ENCODE results near the gene UBL3. TPM values are rescaled to one million over a fixed set of nuclear protein-coding genes. Genes with fewer than 3 reads are reported as not detected.

Gene UBL3
- total RNA-seq, 4 donors from 2014 or later = 23.4 to 35.0 (median 33.3) TPM

DNA sequence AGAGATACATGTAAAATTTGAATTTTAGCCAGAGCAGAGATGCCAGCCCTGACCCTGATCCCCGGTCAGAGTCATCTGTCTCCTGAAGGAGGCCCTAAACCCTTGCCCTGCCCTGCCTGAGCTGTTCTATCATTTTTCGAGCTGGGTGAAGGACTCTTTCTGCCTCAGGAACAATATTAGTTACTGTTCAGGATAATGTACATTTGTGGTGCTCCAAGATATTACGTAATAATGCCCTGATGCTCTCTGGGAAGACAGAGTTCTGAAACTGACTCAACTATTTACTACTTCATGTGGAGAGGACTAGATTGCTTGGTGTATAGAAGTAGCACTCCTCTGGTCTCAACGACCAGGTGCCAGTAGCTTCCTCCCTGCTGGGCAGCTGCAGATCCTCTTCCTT lies 37.9 kb upstream of the UBL3 start:
- peaks cover 0 to 42% (median 5%) of the 10 kb centered on the region in 4 donors for H3K4me1 ChIP-seq
- no peak overlapping the region for H3K4me3 ChIP-seq
- H3K36me3 ChIP-seq = no peaks in the 10 kb centered on the region
- 34 to 54% methylated on average over 4 of the region's 4 CpGs for WGBS, 2 donors
- TF ChIP-seq EP300 (IDR thresholded peaks at IDR 0.05) = no peak
- no peak for TF ChIP-seq POLR2A (IDR thresholded peaks at IDR 0.05)
- DNase-seq (ENCODE audit: low spot score in 2 of 2) = no peak
- no peaks in the 10 kb centered on the region for H3K9me3 ChIP-seq
- no peaks in the 10 kb centered on the region for H3K27me3 ChIP-seq
- peak overlapping the region in 2 of 4 donors; percentile 10 to 56 for H3K27ac ChIP-seq

DNA sequence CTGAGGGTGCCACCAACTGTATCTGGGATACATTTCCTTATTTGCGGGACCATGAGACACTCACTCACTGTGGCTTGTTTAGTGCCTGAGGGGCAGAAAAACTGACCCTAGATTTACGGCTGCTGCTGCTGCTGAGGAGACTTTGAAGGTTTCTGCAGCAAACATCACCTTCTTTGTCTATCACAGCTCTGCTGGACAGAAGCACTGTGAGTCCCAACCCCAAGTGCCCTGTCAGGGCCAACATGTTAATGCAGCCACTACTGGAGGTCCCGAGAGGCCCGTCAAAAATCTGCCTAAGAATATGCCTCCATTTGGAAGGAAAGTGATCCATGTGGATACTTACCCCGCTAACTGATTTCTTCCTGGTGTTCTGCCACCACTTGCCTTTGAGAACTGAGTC lies 37.3 kb upstream of the UBL3 start:
- peak overlapping the region in 2 of 4 donors; percentile 10 to 56 for H3K27ac ChIP-seq
- no peak for DNase-seq (ENCODE audit: low spot score in 2 of 2)
- H3K36me3 ChIP-seq = no peaks in the 10 kb centered on the region
- TF ChIP-seq EP300 (IDR thresholded peaks at IDR 0.05) (no peak), POLR2A (IDR thresholded peaks at IDR 0.05) (no peak)
- TF ChIP-seq, protein P1, sequence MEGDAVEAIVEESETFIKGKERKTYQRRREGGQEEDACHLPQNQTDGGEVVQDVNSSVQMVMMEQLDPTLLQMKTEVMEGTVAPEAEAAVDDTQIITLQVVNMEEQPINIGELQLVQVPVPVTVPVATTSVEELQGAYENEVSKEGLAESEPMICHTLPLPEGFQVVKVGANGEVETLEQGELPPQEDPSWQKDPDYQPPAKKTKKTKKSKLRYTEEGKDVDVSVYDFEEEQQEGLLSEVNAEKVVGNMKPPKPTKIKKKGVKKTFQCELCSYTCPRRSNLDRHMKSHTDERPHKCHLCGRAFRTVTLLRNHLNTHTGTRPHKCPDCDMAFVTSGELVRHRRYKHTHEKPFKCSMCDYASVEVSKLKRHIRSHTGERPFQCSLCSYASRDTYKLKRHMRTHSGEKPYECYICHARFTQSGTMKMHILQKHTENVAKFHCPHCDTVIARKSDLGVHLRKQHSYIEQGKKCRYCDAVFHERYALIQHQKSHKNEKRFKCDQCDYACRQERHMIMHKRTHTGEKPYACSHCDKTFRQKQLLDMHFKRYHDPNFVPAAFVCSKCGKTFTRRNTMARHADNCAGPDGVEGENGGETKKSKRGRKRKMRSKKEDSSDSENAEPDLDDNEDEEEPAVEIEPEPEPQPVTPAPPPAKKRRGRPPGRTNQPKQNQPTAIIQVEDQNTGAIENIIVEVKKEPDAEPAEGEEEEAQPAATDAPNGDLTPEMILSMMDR (IDR thresholded peaks at IDR 0.05) = no peak
- H3K4me1 ChIP-seq = peaks cover 0 to 42% (median 5%) of the 10 kb centered on the region in 4 donors
- whole genome bisulfite sequencing, 2 donors = 51 to 62% methylated on average over 5 of the region's 5 CpGs
- no peaks in the 10 kb centered on the region for H3K9me3 ChIP-seq
- H3K27me3 ChIP-seq = no peaks in the 10 kb centered on the region
- H3K4me3 ChIP-seq = no peak overlapping the region

DNA sequence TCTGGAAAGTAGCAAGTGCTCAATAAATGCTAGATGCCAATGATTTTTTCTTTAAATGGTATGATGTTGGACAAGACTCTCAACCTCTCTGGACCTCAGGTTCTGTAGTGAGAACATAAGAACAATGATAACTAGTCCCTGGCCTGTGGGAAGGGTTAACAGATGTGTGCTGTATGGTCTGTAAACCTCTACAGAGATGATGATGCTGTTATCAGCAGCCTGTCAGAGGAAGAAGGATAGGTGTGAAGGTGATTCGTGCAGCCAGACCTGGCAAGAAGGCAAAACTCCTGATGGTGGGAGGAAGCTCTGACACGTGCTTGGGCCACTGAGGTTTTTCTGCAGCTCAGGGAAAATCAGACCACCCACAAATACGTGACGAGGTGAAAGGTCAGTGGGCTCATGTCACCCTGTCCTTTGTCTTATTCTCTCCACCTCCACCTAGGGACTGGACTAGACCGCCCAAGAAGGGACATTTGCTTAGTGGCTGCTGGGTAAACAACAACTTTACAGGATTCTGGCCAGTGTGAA lies 36.7 kb upstream of the UBL3 start:
- Histone ChIP-seq H3K36me3 (no peaks in the 10 kb centered on the region), H3K27me3 (no peaks in the 10 kb centered on the region), H3K27ac (peak overlapping the region in 1 of 4 donors; percentile 10), H3K4me3 (no peak overlapping the region), H3K4me1 (peaks cover 0 to 40% (median 5%) of the 10 kb centered on the region in 4 donors), H3K9me3 (no peaks in the 10 kb centered on the region)
- TF ChIP-seq POLR2A (IDR thresholded peaks at IDR 0.05) = no peak
- TF ChIP-seq, protein P1 (IDR thresholded peaks at IDR 0.05) = no peak
- TF ChIP-seq EP300 (IDR thresholded peaks at IDR 0.05) = no peak
- DNase-seq (ENCODE audit: low spot score in 2 of 2) = no peak
- WGBS, 2 donors = 45 to 55% methylated on average over 5 of the region's 5 CpGs

DNA sequence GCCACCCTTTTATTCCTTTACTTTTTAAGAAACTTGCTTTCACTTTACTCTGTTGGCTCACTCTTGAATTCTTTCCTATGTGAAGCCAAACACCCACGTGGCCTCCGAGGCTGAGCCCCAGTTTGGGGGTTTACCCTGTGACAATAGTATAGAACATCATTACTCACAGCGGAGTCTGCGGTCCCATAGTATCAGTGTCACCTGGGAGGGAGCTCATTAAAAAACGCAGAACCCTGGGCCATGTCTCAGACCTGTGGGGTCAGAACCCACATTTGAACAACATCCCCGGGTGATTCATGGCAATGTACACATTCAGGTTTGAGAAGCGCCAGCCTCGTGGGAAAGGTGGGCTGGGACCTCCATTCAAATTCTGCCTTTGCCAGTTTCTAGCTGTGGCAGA lies 36.0 kb upstream of the UBL3 start:
- DNase-seq (ENCODE audit: low spot score in 2 of 2) = no peak
- no peaks in the 10 kb centered on the region for H3K9me3 ChIP-seq
- H3K4me1 ChIP-seq = peaks cover 0 to 35% (median 5%) of the 10 kb centered on the region in 4 donors
- no peaks in the 10 kb centered on the region for H3K36me3 ChIP-seq
- no peaks in the 10 kb centered on the region for H3K27me3 ChIP-seq
- H3K4me3 ChIP-seq = no peak overlapping the region
- H3K27ac ChIP-seq = no peak overlapping the region
- no peak for TF ChIP-seq POLR2A (IDR thresholded peaks at IDR 0.05)
- TF ChIP-seq EP300 (IDR thresholded peaks at IDR 0.05) = no peak
- TF ChIP-seq, protein P1 (IDR thresholded peaks at IDR 0.05) = no peak
- WGBS, 2 donors = 76 to 82% methylated on average over 8 of the region's 8 CpGs

DNA sequence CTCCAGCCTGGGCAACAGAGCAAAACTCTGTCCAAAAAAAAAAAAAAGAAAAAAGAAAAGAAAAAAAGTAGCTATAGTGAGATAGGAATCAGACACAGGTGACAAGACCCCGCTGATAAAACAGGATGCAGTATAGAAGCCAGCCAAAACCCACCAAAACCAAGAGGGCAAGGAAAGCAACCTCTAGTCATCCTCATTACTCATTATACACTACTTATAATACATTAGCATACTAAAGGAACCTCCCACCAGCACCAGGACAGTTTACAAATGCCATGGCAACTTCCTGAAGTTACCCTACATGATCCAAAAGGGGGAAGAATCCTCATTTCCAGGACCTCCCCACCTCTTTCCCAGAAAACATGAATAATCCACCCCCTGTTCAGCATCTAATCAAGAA lies 35.6 kb upstream of the UBL3 start:
- no peak overlapping the region for H3K27ac ChIP-seq
- no peak for DNase-seq (ENCODE audit: low spot score in 2 of 2)
- 83 to 94% methylated on average over 1 of the region's 1 CpG for WGBS, 2 donors
- no peak for TF ChIP-seq EP300 (IDR thresholded peaks at IDR 0.05)
- no peak for TF ChIP-seq POLR2A (IDR thresholded peaks at IDR 0.05)
- TF ChIP-seq, protein P1 (IDR thresholded peaks at IDR 0.05) = no peak
- no peaks in the 10 kb centered on the region for H3K36me3 ChIP-seq
- no peaks in the 10 kb centered on the region for H3K27me3 ChIP-seq
- H3K4me3 ChIP-seq = no peak overlapping the region
- H3K4me1 ChIP-seq = peaks cover 0 to 35% (median 5%) of the 10 kb centered on the region in 4 donors
- H3K9me3 ChIP-seq = no peaks in the 10 kb centered on the region

Data from tibial nerve (tissue), 4 donors.